Neuronal stem cell (in vitro differentiated cells): ENCODE measurements around the gene BID. TPM values are rescaled to one million over a fixed set of nuclear protein-coding genes. Genes with fewer than 3 reads are reported as not detected.

Experiments
- DNase-seq: peaks from one replicate; pipeline ENCODE4 v3.0.0-alpha.2; 2013; ENCODE audit warnings: low spot score
- H2AFZ ChIP-seq: one replicate; pipeline ENCODE4 v1.6.1; 2013; ENCODE audit warnings: mild to moderate bottlenecking, low read length, inconsistent platforms
- H2AK5ac ChIP-seq: 2 replicates; pipeline ENCODE4 v1.6.1; 2013; ENCODE audit warnings: low read depth, mild to moderate bottlenecking, inconsistent platforms, low read length, moderate library complexity, mixed read lengths
- H2BK120ac ChIP-seq: 2 replicates; pipeline ENCODE4 v1.6.1; 2013; ENCODE audit warnings: low read depth, mild to moderate bottlenecking, inconsistent platforms, low read length, moderate library complexity, mixed read lengths
- H2BK12ac ChIP-seq: one replicate; pipeline ENCODE4 v1.6.1; 2013; ENCODE audit warnings: low read length, inconsistent platforms
- H2BK15ac ChIP-seq: 2 replicates; pipeline ENCODE4 v1.6.1; 2013; ENCODE audit warnings: mild to moderate bottlenecking, low read length, inconsistent platforms, mixed read lengths
- H2BK5ac ChIP-seq: one replicate; pipeline ENCODE4 v1.6.1; 2013; ENCODE audit warnings: inconsistent platforms, mild to moderate bottlenecking, low read length, moderate library complexity
- H3K14ac ChIP-seq: one replicate; pipeline ENCODE4 v1.6.1; 2013; ENCODE audit warnings: low read length, inconsistent platforms
- H3K18ac ChIP-seq: 2 replicates; pipeline ENCODE4 v1.6.1; 2013; ENCODE audit warnings: low read length, inconsistent platforms
- H3K23ac ChIP-seq: 2 replicates; pipeline ENCODE4 v1.6.1; 2013; ENCODE audit warnings: low read depth, mild to moderate bottlenecking, mixed read lengths, low read length, inconsistent platforms; ENCODE audit not compliant: poor library complexity
- H3K27ac ChIP-seq: replicated peaks from 3 replicates; pipeline ENCODE4 v1.5.1; 2013; ENCODE audit warnings: low read length, inconsistent platforms
- H3K27me3 ChIP-seq, 3 experiments: 2 replicates each; pipeline ENCODE4 v1.6.1; 2013; ENCODE audit warnings: low read length in 3 of 3, mild to moderate bottlenecking in 2 of 3, inconsistent platforms in 1 of 3, low read depth in 1 of 3, mixed read lengths in 1 of 3, moderate library complexity in 1 of 3; ENCODE audit not compliant: control insufficient read depth in 3 of 3, insufficient read depth in 3 of 3
- H3K36me3 ChIP-seq, 2 donors: replicated peaks in 1 of 2; 2 replicates each; pipeline ENCODE4 v1.6.1; 2013; ENCODE audit warnings: low read length in 2 of 2; ENCODE audit not compliant: control insufficient read depth in 2 of 2, insufficient read depth in 2 of 2
- H3K4ac ChIP-seq: 2 replicates; pipeline ENCODE4 v1.6.1; 2013; ENCODE audit warnings: inconsistent platforms, mild to moderate bottlenecking, low read length, moderate library complexity
- H3K4me1 ChIP-seq, 2 donors: 1 replicate in 1 of 2; 2 replicates in 1 of 2; pipeline ENCODE4 v1.6.1; 2013; ENCODE audit warnings: low read length in 2 of 2, low read depth in 1 of 2; ENCODE audit not compliant: control insufficient read depth in 2 of 2, insufficient read depth in 1 of 2
- H3K4me2 ChIP-seq: one replicate; pipeline ENCODE4 v1.6.1; 2013; ENCODE audit warnings: mild to moderate bottlenecking, low read length, inconsistent platforms; ENCODE audit not compliant: insufficient read depth, poor library complexity, severe bottlenecking
- H3K4me3 ChIP-seq, 2 donors: 2 replicates each; pipeline ENCODE4 v1.5.1; 2013; ENCODE audit warnings: low read length in 2 of 2, mild to moderate bottlenecking in 2 of 2, inconsistent platforms in 1 of 2, moderate library complexity in 1 of 2
- H3K79me1 ChIP-seq: one replicate; pipeline ENCODE4 v1.6.1; 2013; ENCODE audit warnings: low read depth, mild to moderate bottlenecking, inconsistent platforms, low read length, moderate library complexity
- H3K9ac ChIP-seq: one replicate; pipeline ENCODE4 v1.6.1; 2013; ENCODE audit warnings: mild to moderate bottlenecking, low read depth, low read length, inconsistent platforms; ENCODE audit not compliant: poor library complexity
- H3K9me3 ChIP-seq, 2 donors: replicated peaks in 1 of 2; 2 replicates each; pipeline versions ENCODE3 to v1.6.1; 2013; ENCODE audit warnings: low read length in 2 of 2, mild to moderate bottlenecking in 2 of 2, inconsistent platforms in 1 of 2, low read depth in 1 of 2, mixed read lengths in 1 of 2, moderate library complexity in 1 of 2; ENCODE audit not compliant: control insufficient read depth in 2 of 2, insufficient read depth in 1 of 2
- H4K8ac ChIP-seq: one replicate; pipeline ENCODE4 v1.6.1; 2013; ENCODE audit warnings: low read depth, mild to moderate bottlenecking, inconsistent platforms, low read length, moderate library complexity
- H4K91ac ChIP-seq: one replicate; pipeline ENCODE4 v1.6.1; 2013; ENCODE audit warnings: low read length, low read depth, mild to moderate bottlenecking, inconsistent platforms; ENCODE audit not compliant: poor library complexity
- WGBS, 2 donors: extraction: QIAGEN DNeasy Blood & Tissue Kit; methylation state at CpG; one replicate each; pipeline ENCODE4 v1.1.7; 2013; ENCODE audit warnings: missing lambda C conversion rate in 2 of 2, mixed read lengths in 1 of 2; ENCODE audit not compliant: insufficient read length in 2 of 2, insufficient replicate concordance in 1 of 2; ENCODE audit errors: extremely low coverage in 2 of 2; 5-methylcytosine and 5-hydroxymethylcytosine counted together
- small RNA-seq: library from polyadenylated mRNA; stranded (forward); fragments of <200 nt; extraction: miRNeasy Mini kit (QIAGEN cat#:217004); gene quantifications from one replicate; pipeline ENCODE3, GENCODE V24; 2013; ENCODE audit not compliant: insufficient read depth

BID gene

GRCh38 chr22:17692841-17693240 is 81.4 kb downstream of the BID start:
- no peak overlapping the region for H3K9ac ChIP-seq
- H3K79me1 ChIP-seq: no peaks in the 10 kb centered on the region
- H2BK15ac ChIP-seq: no peak overlapping the region
- no peak overlapping the region for H4K8ac ChIP-seq
- no peak overlapping the region for H3K4me2 ChIP-seq
- no peak overlapping the region for H2BK5ac ChIP-seq
- no peaks in the 10 kb centered on the region for H3K9me3 ChIP-seq
- H3K18ac ChIP-seq: no peak overlapping the region
- no peak overlapping the region for H3K27ac ChIP-seq
- no peaks in the 10 kb centered on the region for H3K4me1 ChIP-seq
- peaks cover 2 to 39% of the 10 kb centered on the region in 2 donors for H3K36me3 ChIP-seq
- H3K14ac ChIP-seq: no peak overlapping the region
- WGBS, 2 donors: no CpG with 5 or more reads among the region's 4 CpGs
- no peak overlapping the region for H2AFZ ChIP-seq
- H2BK120ac ChIP-seq: no peak overlapping the region
- H3K23ac ChIP-seq: no peak overlapping the region
- no peak overlapping the region for H2BK12ac ChIP-seq
- H3K4ac ChIP-seq: no peak overlapping the region
- H2AK5ac ChIP-seq: no peak overlapping the region
- no peaks in the 10 kb centered on the region for H3K27me3 ChIP-seq
- H3K4me3 ChIP-seq: no peak overlapping the region
- no peak for DNase-seq
- H4K91ac ChIP-seq: no peak overlapping the region

- no peak overlapping the region for H3K14ac ChIP-seq
- H3K9ac ChIP-seq: no peak overlapping the region
- no peaks in the 10 kb centered on the region for H3K4me1 ChIP-seq
- no peak overlapping the region for H2BK15ac ChIP-seq
- DNase-seq: no peak
- no peak overlapping the region for H3K4me2 ChIP-seq
- H2AK5ac ChIP-seq: no peak overlapping the region
- H4K91ac ChIP-seq: no peak overlapping the region
- no peak overlapping the region for H3K4ac ChIP-seq
- no CpG with 5 or more reads among the region's 3 CpGs for WGBS, 2 donors
- H2BK12ac ChIP-seq: no peak overlapping the region
- no peak overlapping the region for H3K27ac ChIP-seq
- H3K36me3 ChIP-seq: peaks cover 2 to 30% of the 10 kb centered on the region in 2 donors
- H3K79me1 ChIP-seq: no peaks in the 10 kb centered on the region
- no peak overlapping the region for H3K4me3 ChIP-seq
- H2AFZ ChIP-seq: no peak overlapping the region
- no peak overlapping the region for H3K18ac ChIP-seq
- no peak overlapping the region for H4K8ac ChIP-seq
- H3K23ac ChIP-seq: no peak overlapping the region
- H2BK120ac ChIP-seq: no peak overlapping the region
- H3K27me3 ChIP-seq: no peaks in the 10 kb centered on the region
- H3K9me3 ChIP-seq: no peaks in the 10 kb centered on the region
- H2BK5ac ChIP-seq: no peak overlapping the region
These were observed 90.0 kb downstream of the BID start for GRCh38 chr22:17684245-17684644.

Small RNA genes within 50 kb of the gene (small RNA-seq; reads per million reads assigned to genes)
- not detected for gene MIR3198-1
